GM10248 (cell line): ENCODE data around the gene S1PR1.

Experiments used
- CTCF ChIA-PET: fragments of 300-600 bp; sonication (Branson Sonifier 250); formaldehyde crosslinking; extraction: SDS; loops from one replicate; lab custom pipeline; 2021; ENCODE audit warnings: antibody characterized with exemption; lab: Yijun Ruan, JAX
- POLR2A ChIA-PET: fragments of 350-650 bp; sonication (Branson Sonifier 250); formaldehyde crosslinking; extraction: SDS; loops from one replicate; lab custom pipeline; 2020; ENCODE audit warnings: antibody characterized with exemption; lab: Yijun Ruan, JAX
- DNase-seq: peaks from one replicate; pipeline ENCODE4 v3.0.0; 2012; ENCODE audit errors: extremely low spot score
- CTCF ChIP-seq: IDR thresholded peaks from 2 replicates; pipeline ENCODE4 v1.5.1; 2012; ENCODE audit warnings: mild to moderate bottlenecking, low read depth; ENCODE audit errors: extremely low read depth, missing control alignments, control extremely low read depth

Gene S1PR1

GRCh38 chr1:101260556-101261350, 23.9 kb downstream of the S1PR1 start:
- CTCF ChIA-PET = interaction anchor here (2.5 to 7.6 kb wide), 2 partner anchors 9 to 28 kb away, joined by 11 to 34 read pairs; no protein-coding TSS in a partner anchor
- POLR2A ChIA-PET = no interaction called here
- TF ChIP-seq CTCF = no peak
- no peak for DNase-seq

- ChIA-PET POLR2A (no interaction called here), CTCF (interaction anchor here (2.5 to 7.6 kb wide), 2 partner anchors 9 to 27 kb away, joined by 11 to 34 read pairs; no protein-coding TSS in a partner anchor)
- no peak for TF ChIP-seq CTCF
- DNase-seq = no peak
Observed at GRCh38 chr1:101261623-101262022, 24.8 kb downstream of the S1PR1 start.

GRCh38 chr1:101262060-101262459, 25.2 kb downstream of the S1PR1 start:
- no peak for TF ChIP-seq CTCF
- no peak for DNase-seq
- ChIA-PET POLR2A (no interaction called here), CTCF (interaction anchor here (2.5 to 7.6 kb wide), 2 partner anchors 10 to 26 kb away, joined by 11 to 34 read pairs; no protein-coding TSS in a partner anchor)

GRCh38 chr1:101262630-101263348, 26.0 kb downstream of the S1PR1 start:
- ChIA-PET CTCF (interaction anchor here (1.1 to 7.6 kb wide), 3 partner anchors 11 to 26 kb away, joined by 5 to 34 read pairs (median 6); no protein-coding TSS in a partner anchor), POLR2A (no interaction called here)
- no peak for TF ChIP-seq CTCF
- no peak for DNase-seq

GRCh38 chr1:101264697-101265096, 27.9 kb downstream of the S1PR1 start:
- no peak for DNase-seq
- TF ChIP-seq CTCF = no peak
- POLR2A ChIA-PET = no interaction called here
- CTCF ChIA-PET = interaction anchor here (2.1 to 7.6 kb wide), 2 partner anchors 24 to 26 kb away, joined by 6 to 34 read pairs; no protein-coding TSS in a partner anchor

GRCh38 chr1:101265684-101266083, 28.9 kb downstream of the S1PR1 start:
- TF ChIP-seq CTCF = no peak
- DNase-seq = no peak
- POLR2A ChIA-PET = no interaction called here
- CTCF ChIA-PET = interaction anchor here (7.6 kb wide), 1 partner anchor 23 kb away, joined by 34 read pairs; no protein-coding TSS in a partner anchor
